Hematopoietic multipotent progenitor cell treated with erythropoietin and hydrocortisone succinate and interleukin-3 and kit ligand, for 17 days (in vitro differentiated cells): ENCODE results near the gene RBFOX2.

Experiments
- DNase-seq: peaks from one replicate; pipeline ENCODE4 v3.0.0-alpha.2; 2015; ENCODE audit warnings: low spot score

Gene RBFOX2

GRCh38 chr22:35972559-35972958, 56.1 kb downstream of the RBFOX2 start:
- no peak for DNase-seq

- DNase-seq = no peak
These were observed 57.0 kb downstream of the RBFOX2 start for GRCh38 chr22:35971456-35972119.

- no peak for DNase-seq
These were observed 57.8 kb downstream of the RBFOX2 start for GRCh38 chr22:35970616-35971455.

DNA sequence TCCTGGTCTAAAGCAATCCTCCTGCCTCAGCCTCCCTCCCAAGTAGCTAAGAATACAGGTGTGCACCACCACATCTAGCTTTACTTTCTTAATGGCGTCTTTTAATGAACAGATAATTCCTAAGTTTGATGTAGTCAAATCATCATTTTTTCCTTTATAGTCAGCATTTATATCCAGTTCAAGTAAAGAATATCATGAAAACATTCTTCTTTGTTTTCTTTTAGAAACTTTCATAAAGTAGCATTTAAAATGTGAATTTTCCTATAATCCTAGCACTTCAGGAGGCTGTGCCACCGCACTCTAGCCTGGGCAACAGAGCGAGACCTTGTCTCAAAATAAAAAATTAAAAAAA, 61.6 kb downstream of the RBFOX2 start:
- no peak for DNase-seq

- no peak for DNase-seq
These were observed 62.1 kb downstream of the RBFOX2 start for GRCh38 chr22:35966314-35967045.

- no peak for DNase-seq
These were observed 65.3 kb downstream of the RBFOX2 start for GRCh38 chr22:35963237-35963810.

DNA sequence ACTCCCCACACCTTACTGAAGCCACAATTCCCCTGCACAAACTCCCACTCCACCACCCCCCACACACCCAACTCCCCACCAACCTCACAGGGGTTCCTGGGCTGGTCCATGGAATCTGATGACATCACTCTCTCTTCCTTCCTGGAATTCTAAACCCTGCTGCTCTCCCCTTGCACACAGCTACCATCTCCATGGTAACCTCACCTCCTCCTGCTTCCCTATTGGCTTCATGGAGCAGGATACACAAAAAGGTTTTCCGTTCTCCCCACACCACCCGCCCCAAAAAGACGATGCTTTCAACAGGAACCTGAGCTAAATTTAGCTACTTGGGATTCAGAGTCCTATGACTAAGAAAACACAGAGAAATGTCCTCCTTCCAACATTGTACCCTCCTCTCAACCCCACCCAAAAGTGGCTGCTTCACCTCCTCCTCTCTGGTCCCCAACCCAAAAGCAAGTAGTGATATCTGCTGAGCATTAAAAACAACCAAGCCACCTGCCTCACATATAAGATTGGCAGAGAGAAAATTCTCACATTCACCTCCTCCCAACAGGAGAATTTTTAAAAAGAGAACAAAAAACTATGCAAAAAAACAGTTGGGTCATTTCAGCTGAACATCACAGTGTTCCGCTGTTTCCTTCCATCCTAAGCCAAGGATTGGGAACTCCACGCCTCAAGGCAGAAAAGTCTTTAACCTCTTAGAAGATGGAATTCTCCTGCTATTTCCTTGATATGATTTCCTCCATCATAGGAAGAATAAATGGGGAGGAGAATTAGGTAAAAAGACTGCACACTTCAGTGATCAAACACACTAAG, 66.9 kb downstream of the RBFOX2 start:
- DNase-seq = no peak

GRCh38 chr22:35960854-35961253, 67.8 kb downstream of the RBFOX2 start:
- DNase-seq = no peak

- DNase-seq = no peak
These were observed 69.4 kb downstream of the RBFOX2 start for GRCh38 chr22:35959121-35959800.

DNA sequence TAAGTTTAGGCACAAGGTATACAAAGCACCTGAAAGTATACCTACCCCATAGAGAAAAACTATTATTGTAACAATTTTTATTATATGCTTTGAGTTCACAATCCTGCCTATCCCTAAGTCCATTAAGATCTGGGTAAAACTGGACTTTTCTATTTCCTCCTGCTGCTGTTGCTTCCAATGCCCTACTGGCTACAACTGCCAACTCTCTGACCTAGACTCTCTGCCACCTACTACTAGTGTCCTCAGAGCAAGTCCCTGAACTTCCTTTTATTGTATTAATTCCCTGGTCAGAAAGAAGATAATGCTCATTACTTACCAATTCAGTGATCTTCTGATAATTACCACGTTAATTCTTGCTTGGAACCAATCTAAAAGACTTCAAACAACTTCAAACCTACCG, 70.3 kb downstream of the RBFOX2 start:
- no peak for DNase-seq

- DNase-seq = no peak
These were observed 71.0 kb downstream of the RBFOX2 start for GRCh38 chr22:35957589-35957988.

DNA sequence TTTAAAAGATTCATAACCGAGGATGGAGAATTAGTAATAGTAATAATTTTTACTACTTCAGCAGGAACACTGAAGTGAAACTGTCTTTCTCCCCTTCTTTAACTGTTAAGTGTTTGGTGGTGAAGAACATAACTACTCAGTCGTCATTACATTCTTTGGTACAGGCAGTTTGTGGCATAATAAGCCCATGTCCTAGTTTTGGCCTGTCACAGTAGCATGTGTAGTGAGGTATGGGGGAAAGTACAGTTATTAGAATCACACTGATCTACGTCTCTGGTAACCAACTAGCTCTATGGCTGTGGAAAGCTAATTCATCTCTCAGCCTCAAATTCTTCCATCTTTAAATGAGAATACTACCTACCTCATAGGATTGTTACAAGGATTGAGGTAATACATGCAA, 71.8 kb downstream of the RBFOX2 start:
- no peak for DNase-seq

- no peak for DNase-seq
These were observed 73.1 kb downstream of the RBFOX2 start for GRCh38 chr22:35955546-35955945.

DNA sequence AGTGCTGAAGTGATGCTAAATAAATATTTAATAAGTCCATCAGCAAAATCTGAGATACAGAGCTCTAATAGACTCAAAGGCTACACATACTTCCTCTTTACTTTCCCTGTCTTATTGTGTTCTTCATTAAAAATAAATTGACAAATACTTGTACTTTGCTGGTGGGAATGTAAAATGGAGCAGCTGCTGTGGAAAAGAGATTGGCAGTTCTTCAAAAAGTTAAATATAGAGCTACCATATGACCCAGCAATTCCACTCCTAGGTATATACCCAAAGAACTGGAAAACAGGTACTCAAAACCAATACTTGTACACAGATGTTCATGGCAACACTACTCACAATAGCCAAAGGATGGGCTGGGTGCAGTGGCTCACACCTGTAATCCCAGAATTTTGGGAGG, 76.0 kb downstream of the RBFOX2 start:
- DNase-seq = no peak

- no peak for DNase-seq
These were observed 78.4 kb downstream of the RBFOX2 start for GRCh38 chr22:35950262-35950661.

- DNase-seq = no peak
These were observed 79.4 kb downstream of the RBFOX2 start for GRCh38 chr22:35949243-35949642.

DNA sequence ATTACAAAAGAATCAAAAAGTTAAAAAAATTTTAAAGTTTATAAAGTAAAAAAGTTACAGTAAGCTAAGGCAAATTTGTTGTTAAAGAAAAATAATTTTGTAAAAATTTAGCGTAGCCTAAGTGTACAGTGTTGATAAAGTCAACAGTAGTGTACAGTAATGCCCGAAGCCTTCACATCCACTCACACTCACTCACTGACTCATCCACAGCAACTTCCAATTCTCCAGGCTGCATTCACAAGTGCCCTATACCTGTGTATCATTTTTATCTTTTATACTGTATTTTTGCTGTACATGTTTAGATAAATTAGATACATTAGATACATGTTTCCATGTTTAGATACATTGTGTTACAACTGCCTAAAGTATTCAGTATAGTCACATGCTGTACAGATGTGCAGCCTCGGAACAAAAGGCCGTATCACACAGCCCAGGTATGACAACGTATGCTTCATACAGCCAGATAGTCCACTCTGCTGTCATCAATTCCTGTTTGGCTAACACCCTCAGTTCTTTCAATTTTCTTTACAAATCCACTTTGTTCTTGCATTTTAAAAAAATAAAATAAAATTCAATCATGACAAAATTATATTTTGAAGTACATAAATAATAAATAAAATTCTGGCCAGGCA, 80.7 kb downstream of the RBFOX2 start:
- no peak for DNase-seq

DNA sequence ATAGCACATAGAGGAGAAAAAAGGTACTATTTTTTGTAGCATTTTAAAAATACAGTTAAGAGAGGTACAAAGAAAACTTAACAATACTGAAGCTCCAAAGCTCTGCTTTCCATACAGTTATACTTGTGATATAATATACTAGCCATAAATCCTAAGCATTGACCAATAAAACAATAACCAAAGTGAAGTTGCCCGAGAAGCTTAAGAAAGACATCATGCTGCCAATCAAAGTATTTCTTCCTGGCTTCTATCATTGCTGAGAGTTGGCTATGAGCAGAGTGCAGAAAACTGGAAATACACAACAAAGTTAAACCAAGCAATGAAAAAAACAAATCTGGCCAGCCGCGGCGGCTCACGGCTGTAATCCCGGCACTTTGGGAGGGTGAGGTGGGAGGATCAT, 84.2 kb downstream of the RBFOX2 start:
- no peak for DNase-seq

DNA sequence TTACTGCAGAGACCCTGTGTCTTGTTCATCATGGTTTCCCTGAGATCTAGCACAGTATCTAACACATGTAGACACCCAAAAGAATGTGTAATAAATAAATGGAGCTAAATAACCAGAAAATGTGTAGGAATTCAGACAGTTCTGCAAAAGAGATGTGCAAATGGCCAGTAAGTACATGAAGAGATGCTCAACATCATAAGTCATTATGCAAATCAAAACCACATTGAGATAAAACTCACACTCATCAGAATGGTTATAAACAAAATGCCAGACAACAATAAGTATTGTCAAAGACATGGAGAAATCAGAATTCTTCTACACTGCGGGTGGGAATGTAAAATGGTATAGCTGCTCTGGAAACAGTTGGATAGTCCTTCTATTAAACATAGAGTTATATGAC, 88.5 kb downstream of the RBFOX2 start:
- no peak for DNase-seq

GRCh38 chr22:35938226-35938625, 90.4 kb downstream of the RBFOX2 start:
- no peak for DNase-seq

DNA sequence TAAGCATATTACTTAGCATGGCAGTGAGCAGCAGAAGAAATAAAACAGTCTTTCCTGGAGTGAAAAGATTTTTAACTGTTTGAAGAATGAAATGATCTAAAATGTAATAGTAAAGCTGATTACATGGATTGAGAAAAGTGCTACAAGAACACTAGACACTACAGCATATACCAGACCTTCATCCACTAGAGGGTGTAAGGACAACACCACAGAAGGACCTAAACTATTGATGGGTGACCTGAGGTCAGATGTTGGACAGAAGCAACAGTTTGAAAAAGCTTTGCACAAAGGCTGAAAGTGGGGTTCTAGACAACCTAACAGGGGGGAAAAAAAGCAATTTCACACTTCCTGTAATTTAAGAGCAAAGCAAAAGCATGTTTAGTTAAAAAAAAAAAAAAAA, 97.7 kb downstream of the RBFOX2 start:
- peak; percentile 21 for DNase-seq
